SH-SY5Y (cell line): ENCODE results near the gene TNFRSF1B.

Source experiments
- GATA2 ChIP-seq: IDR thresholded peaks from 2 replicates; pipeline ENCODE4 v1.6.1; 2011; ENCODE audit warnings: mild to moderate bottlenecking, low read depth, low read length
- GATA3 ChIP-seq: IDR thresholded peaks from 2 replicates; pipeline ENCODE4 v1.6.1; 2011; ENCODE audit warnings: low read depth, mild to moderate bottlenecking, low read length, moderate library complexity

DNA sequence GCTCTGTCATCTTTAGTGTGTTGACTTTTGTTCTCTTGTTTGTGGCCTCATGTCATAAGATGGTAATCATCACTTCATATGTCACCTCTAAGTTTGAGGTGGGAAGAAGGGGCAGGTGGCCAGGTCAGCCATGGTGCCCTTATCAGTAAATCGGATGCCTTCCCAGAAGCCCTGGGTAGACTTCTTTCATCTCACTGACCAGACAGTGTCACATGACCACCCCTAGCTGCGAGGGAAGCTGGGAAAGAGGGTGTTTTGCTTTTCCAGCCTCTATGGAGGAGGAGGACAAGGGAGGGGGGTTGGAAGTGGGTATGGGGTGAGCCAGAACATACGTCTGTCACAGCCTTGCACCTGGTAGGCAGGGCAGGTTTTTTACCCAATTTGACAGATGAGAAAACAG is 28.6 kb downstream of the TNFRSF1B start:
- no peak for TF ChIP-seq GATA2
- TF ChIP-seq GATA3: no peak
